NCI-H2196 treated with DMSO at 0.1 percent for 48 hours (cell line): Measurements from ENCODE around the gene TCF4.
A peak's percentile ranks its signal among the peaks of the same experiment; 100 is the strongest.

ENCODE experiments used
- DNase-seq: peaks from one replicate; lab custom pipeline; 2025; ENCODE audit not compliant: unreplicated experiment; lab: John Stamatoyannopoulos, UW

The TCF4 gene

GRCh38 chr18:55268151-55268601, 319.8 kb downstream of the TCF4 start:
- no peak for DNase-seq

DNA sequence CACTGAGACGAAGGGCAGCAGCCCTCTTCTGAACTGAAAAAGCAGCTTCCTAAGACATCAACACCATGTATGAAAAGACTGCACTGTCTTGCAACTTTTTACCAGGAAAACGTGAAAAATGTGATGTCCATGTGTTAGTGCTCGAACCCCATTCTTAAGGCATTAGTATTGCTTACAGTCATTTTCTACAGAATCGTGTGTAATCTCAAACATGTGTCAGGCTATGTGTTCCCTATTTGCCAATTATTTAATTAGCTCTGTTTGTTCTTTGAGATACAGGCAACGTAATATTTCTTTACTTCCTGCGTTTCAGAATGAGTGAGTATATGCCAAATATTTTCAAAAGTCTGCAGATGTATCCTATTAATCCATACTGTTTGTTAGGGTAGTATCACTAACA, 321.0 kb downstream of the TCF4 start:
- no peak for DNase-seq

GRCh38 chr18:55265984-55266383, 322.0 kb downstream of the TCF4 start:
- no peak for DNase-seq

GRCh38 chr18:55265130-55265675, 322.8 kb downstream of the TCF4 start:
- DNase-seq, result no peak

GRCh38 chr18:55264108-55264507, 323.9 kb downstream of the TCF4 start:
- peak; percentile 6 for DNase-seq

- no peak for DNase-seq
Observed at GRCh38 chr18:55262021-55262560, 325.9 kb downstream of the TCF4 start.

- no peak for DNase-seq
Observed at GRCh38 chr18:55261253-55261652, 326.7 kb downstream of the TCF4 start.

DNA sequence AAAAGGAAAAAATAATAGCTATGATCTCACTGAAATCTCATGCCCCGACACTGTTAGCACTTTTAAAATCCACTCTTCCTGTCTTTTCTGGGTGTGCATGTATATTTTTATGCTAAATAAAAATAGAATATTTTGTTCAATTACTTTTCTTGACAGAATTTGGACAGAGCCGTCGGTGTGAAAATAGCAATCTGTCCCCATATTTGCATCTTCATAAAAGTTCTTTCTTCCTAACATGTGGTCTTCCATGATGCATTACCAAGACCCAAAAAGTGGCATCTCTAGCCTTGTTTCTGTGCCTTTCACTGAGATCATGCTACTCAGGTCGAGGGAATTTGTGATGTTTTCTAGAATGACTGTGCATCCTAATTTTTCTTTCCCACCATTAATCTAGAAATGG, 329.9 kb downstream of the TCF4 start:
- no peak for DNase-seq

DNA sequence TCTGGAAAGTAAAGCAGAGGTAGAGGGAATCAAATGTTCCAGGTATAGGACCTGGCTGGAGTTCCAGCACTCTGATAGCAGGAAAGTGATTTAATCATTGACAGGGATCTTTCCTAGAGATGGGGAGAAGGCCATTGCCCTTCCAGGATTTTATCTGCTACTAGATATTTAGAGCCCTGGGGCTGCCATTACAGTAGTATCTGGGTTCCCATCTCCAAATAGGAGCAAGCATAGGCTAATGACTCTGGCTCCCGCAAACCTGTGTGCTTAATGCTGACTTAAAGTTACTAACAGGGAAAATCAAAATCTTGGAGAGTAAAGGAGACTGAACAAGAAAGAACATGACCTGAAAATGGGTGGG, 331.1 kb downstream of the TCF4 start:
- DNase-seq, result no peak

DNA sequence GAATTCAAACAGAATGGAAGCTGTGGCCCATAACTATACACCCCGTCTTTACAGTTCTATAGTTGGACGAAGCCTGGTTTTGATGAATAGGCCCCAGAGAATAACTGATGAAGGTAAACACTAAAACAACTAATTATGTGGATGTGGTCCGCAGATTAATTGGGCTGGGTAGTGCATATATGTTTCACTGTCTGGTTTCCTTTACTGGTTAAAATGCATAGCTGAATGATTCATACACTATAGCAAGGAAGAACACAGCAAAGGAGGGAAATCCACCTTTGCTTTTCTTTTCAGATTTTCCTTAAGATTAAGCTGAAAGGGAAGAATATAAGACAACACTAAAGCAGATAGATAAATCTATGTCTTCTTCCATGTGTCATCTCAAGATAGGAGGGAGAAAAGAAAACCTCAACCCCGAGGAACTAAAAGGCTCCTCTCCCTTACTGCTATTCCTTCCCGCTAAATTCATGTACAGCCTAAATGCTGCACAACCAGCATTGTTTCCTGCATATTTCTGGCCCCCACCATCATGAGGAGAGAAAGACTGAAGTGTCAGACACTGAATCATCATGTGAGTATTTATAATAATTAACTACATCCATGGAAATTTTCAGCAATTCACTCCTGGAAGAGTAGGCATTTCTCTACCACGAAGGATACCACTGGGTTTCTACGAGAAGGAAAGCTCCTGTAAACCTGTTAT, 331.6 kb downstream of the TCF4 start:
- DNase-seq, result no peak

- no peak for DNase-seq
Observed at GRCh38 chr18:55253814-55254213, 334.2 kb downstream of the TCF4 start.

DNA sequence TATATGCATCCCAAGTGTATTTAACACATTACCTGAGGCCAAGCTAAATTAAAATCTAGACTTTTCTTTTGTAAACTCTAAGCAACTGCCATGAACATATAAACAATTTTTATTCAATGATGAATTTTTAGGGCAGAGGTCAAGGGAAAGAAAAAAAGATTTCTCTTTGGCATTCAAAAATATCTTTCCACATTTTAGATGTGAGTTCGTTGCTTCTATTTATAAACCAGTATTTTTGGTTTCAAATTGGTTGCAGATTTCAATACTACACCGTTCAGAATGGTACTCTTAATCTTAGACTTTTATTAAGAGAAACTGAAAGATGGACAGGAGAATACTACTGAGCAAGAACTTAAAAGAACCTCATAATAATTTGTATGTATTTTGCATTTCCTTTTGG, 335.1 kb downstream of the TCF4 start:
- no peak for DNase-seq

GRCh38 chr18:55252053-55252675, 335.8 kb downstream of the TCF4 start:
- no peak for DNase-seq

DNA sequence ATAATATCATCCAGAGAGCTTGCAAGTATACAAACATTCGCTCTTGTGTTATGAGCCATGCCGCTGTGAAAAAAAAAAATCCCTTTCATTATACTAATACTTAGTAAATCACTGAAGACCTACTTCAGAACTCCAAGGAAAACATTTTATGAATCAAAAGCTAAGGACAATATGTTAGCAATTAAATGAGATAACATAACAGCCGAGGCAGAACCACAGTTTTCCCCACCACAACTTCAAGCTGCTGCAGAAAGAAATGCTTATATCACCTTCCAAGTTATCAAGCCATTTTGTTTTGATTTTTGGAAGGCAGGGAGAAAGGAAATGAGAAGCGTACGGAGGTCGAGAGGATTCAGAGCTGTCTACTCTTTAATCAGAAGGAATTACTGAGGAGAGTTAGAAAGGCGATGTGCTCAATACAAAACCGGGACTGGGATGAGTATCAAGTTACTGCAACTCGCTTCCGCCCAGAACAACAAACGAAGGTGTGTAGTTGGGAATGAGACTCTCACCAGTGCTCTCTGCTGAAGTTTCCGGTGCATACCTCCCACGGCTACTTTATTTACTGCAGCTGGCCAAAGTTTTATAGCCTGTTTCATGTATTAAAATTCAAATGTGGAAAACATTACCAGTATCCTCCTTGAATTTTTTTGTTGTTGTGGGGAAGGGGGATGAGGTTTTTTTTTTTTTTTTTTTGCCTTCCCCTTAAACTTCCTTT, 336.6 kb downstream of the TCF4 start:
- no peak for DNase-seq

- no peak for DNase-seq
Observed at GRCh38 chr18:55250768-55251173, 337.2 kb downstream of the TCF4 start.

GRCh38 chr18:55249550-55249949, 338.4 kb downstream of the TCF4 start:
- DNase-seq, result no peak

GRCh38 chr18:55248495-55248894, 339.5 kb downstream of the TCF4 start:
- no peak for DNase-seq

GRCh38 chr18:55247032-55247431, 341.0 kb downstream of the TCF4 start:
- DNase-seq, result no peak

DNA sequence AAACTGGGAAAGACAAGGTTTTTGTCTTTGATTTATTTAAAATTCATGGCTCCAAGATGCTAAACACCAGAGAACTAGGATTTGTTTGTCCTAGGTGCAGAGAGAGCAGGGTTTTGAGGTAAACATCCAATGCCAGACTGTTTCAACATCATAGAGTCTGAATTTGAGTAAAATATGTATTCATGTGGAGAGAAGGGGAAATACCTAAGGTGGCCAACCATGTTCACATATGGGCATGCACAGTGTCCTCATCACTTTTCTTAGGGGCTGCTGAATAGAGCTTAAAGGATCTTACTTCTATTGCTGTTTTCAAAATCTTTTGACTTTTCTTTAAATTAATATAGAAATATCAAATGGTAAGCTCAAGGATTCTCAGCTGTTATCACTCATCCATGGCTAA, 341.7 kb downstream of the TCF4 start:
- no peak for DNase-seq

DNA sequence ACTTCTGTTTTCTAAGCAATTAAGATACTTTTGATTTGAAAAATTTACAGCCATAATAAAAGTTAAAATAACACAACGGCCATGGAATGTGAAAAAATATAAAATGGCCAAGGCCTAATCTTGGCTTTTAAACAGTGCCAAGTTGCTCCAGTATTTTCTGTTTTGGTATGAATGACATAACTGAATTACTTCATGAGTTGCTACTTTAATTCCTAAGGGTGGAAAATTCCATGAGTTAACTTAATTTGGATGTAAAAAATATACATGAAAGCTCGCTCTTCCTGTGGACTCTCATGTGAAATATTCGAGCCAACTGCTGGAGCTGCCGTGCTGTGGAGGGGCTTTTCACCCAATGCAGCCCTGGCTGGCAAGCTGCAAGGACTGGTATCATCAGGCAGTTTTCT, 342.8 kb downstream of the TCF4 start:
- no peak for DNase-seq

DNA sequence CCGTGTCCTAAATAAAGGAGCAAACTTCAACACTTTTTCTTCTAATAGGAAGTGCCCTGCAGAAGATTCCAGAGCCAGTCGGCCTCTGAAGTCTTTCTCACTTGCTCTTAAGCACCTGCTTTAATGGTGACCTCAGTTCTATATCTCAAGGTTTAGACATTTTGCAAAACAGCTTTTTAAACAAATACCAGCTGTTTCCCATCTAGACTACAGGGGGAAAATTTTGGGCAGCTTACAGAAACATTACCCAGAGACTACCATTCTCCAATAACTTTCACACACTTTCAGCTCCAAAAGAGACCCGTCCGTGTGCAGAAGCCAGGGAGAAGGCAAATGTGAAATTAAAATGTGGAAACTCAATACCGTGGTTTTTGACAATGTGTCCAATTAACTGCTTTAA, 343.4 kb downstream of the TCF4 start:
- DNase-seq, result no peak

GRCh38 chr18:55243857-55244256, 344.1 kb downstream of the TCF4 start:
- no peak for DNase-seq
